IMR-90 (cell line): ENCODE data around the gene EPHX1. TPM values are rescaled to one million over a fixed set of nuclear protein-coding genes. Genes with fewer than 3 reads are reported as not detected.

ENCODE experiments used
- ATAC-seq: fragments of 200-7000 bp; cut with Tn5 transposase; 2 replicates; pipeline ENCODE4 v1.9.1; 2020; ENCODE audit warnings: low read depth, mild to moderate bottlenecking, moderate library complexity
- BruUV-seq: library from RNA; stranded (reverse); fragments of 400-500 nt; replicated peaks from 2 replicates; lab custom pipeline; 2021; lab: Mats Ljungman, UMichigan
- CTCF ChIA-PET: fragments of 300-600 bp; formaldehyde crosslinking; extraction: SDS; loops from one replicate; lab custom pipeline; 2021; ENCODE audit warnings: antibody characterized with exemption; lab: Yijun Ruan, JAX
- POLR2A ChIA-PET: fragments of 300-600 bp; sonication (Branson Sonifier 250); formaldehyde crosslinking; loops from one replicate; lab custom pipeline; 2022; ENCODE audit warnings: antibody characterized with exemption; ENCODE audit not compliant: unreplicated experiment; lab: Charles Lee
- DNase-seq: peaks from one replicate; pipeline ENCODE4 v3.0.0; 2013
- H2AFZ ChIP-seq: replicated peaks from 2 replicates; pipeline ENCODE3; 2013; ENCODE audit warnings: low read length, mild to moderate bottlenecking; ENCODE audit not compliant: poor library complexity
- H2AK5ac ChIP-seq: 2 replicates; pipeline ENCODE4 v1.6.1; 2013; ENCODE audit warnings: low read depth, low read length, inconsistent platforms
- H2AK9ac ChIP-seq: replicated peaks from 2 replicates; pipeline ENCODE3; 2013; ENCODE audit warnings: mild to moderate bottlenecking, low read depth, low read length, moderate library complexity; ENCODE audit not compliant: poor library complexity
- H2BK120ac ChIP-seq: 2 replicates; pipeline ENCODE4 v1.6.1; 2013; ENCODE audit warnings: low read depth, low read length, inconsistent platforms
- H2BK15ac ChIP-seq: 3 replicates; pipeline ENCODE4 v1.6.1; 2013; ENCODE audit warnings: low read depth, low read length, inconsistent platforms
- H2BK20ac ChIP-seq: 2 replicates; pipeline ENCODE4 v1.6.1; 2013; ENCODE audit warnings: low read depth, mild to moderate bottlenecking, inconsistent platforms, low read length, moderate library complexity
- H2BK5ac ChIP-seq: 2 replicates; pipeline ENCODE4 v1.6.1; 2013; ENCODE audit warnings: mild to moderate bottlenecking, low read depth, low read length, inconsistent platforms; ENCODE audit not compliant: poor library complexity, severe bottlenecking
- H3K14ac ChIP-seq: replicated peaks from 2 replicates; pipeline ENCODE4 v1.6.1; 2013; ENCODE audit warnings: low read depth, low read length, inconsistent platforms
- H3K18ac ChIP-seq: 2 replicates; pipeline ENCODE4 v1.6.1; 2013; ENCODE audit warnings: low read depth, low read length, control low read depth
- H3K23ac ChIP-seq: 2 replicates; pipeline ENCODE4 v1.6.1; 2013; ENCODE audit warnings: low read depth, low read length, inconsistent platforms
- H3K27ac ChIP-seq: 2 replicates; pipeline ENCODE4 v1.5.1; 2013; ENCODE audit warnings: mild to moderate bottlenecking, control low read depth, low read length; ENCODE audit not compliant: insufficient read depth
- H3K27me3 ChIP-seq: 2 replicates; pipeline ENCODE4 v1.6.1; 2013; ENCODE audit warnings: low read length; ENCODE audit not compliant: control insufficient read depth, insufficient read depth
- H3K36me3 ChIP-seq: 2 replicates; pipeline ENCODE4 v1.6.1; 2013; ENCODE audit warnings: low read length, mixed read lengths; ENCODE audit not compliant: control insufficient read depth, insufficient read depth
- H3K4ac ChIP-seq: 2 replicates; pipeline ENCODE4 v1.6.1; 2013; ENCODE audit warnings: low read depth, low read length, inconsistent platforms
- H3K4me1 ChIP-seq: 2 replicates; pipeline ENCODE4 v1.6.1; 2013; ENCODE audit warnings: low read length, mixed read lengths; ENCODE audit not compliant: control insufficient read depth, insufficient read depth
- H3K4me2 ChIP-seq: 2 replicates; pipeline ENCODE4 v1.6.1; 2013; ENCODE audit warnings: low read depth, mild to moderate bottlenecking, control low read depth, low read length, moderate library complexity
- H3K4me3 ChIP-seq: 2 replicates; pipeline ENCODE4 v1.5.1; 2013; ENCODE audit warnings: low read depth, mild to moderate bottlenecking, control low read depth, low read length, moderate library complexity; ENCODE audit not compliant: insufficient read depth
- H3K56ac ChIP-seq: 2 replicates; pipeline ENCODE4 v1.6.1; 2013; ENCODE audit warnings: low read length, inconsistent platforms; ENCODE audit not compliant: insufficient read depth; ENCODE audit errors: extremely low read depth
- H3K79me1 ChIP-seq, 2 experiments: 2 replicates each; pipeline ENCODE4 v1.6.1; 2013; ENCODE audit warnings: low read length in 2 of 2, inconsistent platforms in 1 of 2, low read depth in 1 of 2
- H3K9ac ChIP-seq: 2 replicates; pipeline ENCODE4 v1.6.1; 2013; ENCODE audit warnings: low read depth, low read length, control low read depth
- H3K9me1 ChIP-seq: 2 replicates; pipeline ENCODE4 v1.6.1; 2013; ENCODE audit warnings: low read length, inconsistent platforms; ENCODE audit not compliant: insufficient read depth
- H3K9me3 ChIP-seq: 2 replicates; pipeline ENCODE4 v1.6.1; 2013; ENCODE audit warnings: low read length; ENCODE audit not compliant: control insufficient read depth, insufficient read depth
- H4K20me1 ChIP-seq: 2 replicates; pipeline ENCODE4 v1.6.1; 2013; ENCODE audit warnings: low read length, inconsistent platforms; ENCODE audit not compliant: insufficient read depth
- H4K5ac ChIP-seq: 2 replicates; pipeline ENCODE4 v1.6.1; 2013; ENCODE audit warnings: mild to moderate bottlenecking, low read depth, low read length, control low read depth
- H4K8ac ChIP-seq, 2 experiments: 2 replicates each; pipeline ENCODE4 v1.6.1; 2013; ENCODE audit warnings: low read depth in 2 of 2, low read length in 2 of 2, control low read depth in 1 of 2, inconsistent platforms in 1 of 2
- H4K91ac ChIP-seq: 2 replicates; pipeline ENCODE4 v1.6.1; 2013; ENCODE audit warnings: low read depth, low read length, inconsistent platforms; ENCODE audit not compliant: insufficient read depth
- CEBPB ChIP-seq: IDR thresholded peaks from 2 replicates; pipeline ENCODE4 v1.6.1; 2012; ENCODE audit warnings: low read depth, low read length, improper control_type of control experiment
- CTCF ChIP-seq: conservative IDR thresholded peaks from 2 replicates; pipeline ENCODE4 v1.5.1; 2012; ENCODE audit warnings: mild to moderate bottlenecking, low read depth, low read length, improper control_type of control experiment
- ELK1 ChIP-seq: fragments of 150-350 bp; IDR thresholded peaks from 2 replicates; pipeline ENCODE4 v1.6.1; 2016; ENCODE audit warnings: low read depth, mild to moderate bottlenecking, low read length, moderate library complexity, borderline replicate concordance
- FOS ChIP-seq: fragments of 150-350 bp; IDR thresholded peaks from 2 replicates; pipeline ENCODE4 v1.6.1; 2016; ENCODE audit warnings: low read depth, low read length
- MAFK ChIP-seq: IDR thresholded peaks from 2 replicates; pipeline ENCODE4 v1.6.1; 2012; ENCODE audit warnings: low read depth, low read length, improper control_type of control experiment
- MAZ ChIP-seq: IDR thresholded peaks from 2 replicates; pipeline ENCODE4 v1.6.1; 2012; ENCODE audit warnings: low read depth, mild to moderate bottlenecking, low read length, improper control_type of control experiment, moderate library complexity, borderline replicate concordance
- MXI1 ChIP-seq: IDR thresholded peaks from 2 replicates; pipeline ENCODE4 v1.6.1; 2012; ENCODE audit warnings: low read depth, mild to moderate bottlenecking, low read length, moderate library complexity, borderline replicate concordance
- NFE2L2 ChIP-seq: fragments of 150-350 bp; IDR thresholded peaks from 2 replicates; pipeline ENCODE4 v1.6.1; 2016; ENCODE audit warnings: low read depth, mild to moderate bottlenecking, low read length
- POLR2A ChIP-seq: IDR thresholded peaks from 2 replicates; pipeline ENCODE4 v1.6.1; 2012; ENCODE audit warnings: mild to moderate bottlenecking, low read depth, low read length
- RAD21 ChIP-seq: IDR thresholded peaks from 2 replicates; pipeline ENCODE4 v1.6.1; 2012; ENCODE audit warnings: low read length, improper control_type of control experiment
- RCOR1 ChIP-seq: IDR thresholded peaks from 2 replicates; pipeline ENCODE4 v1.6.1; 2012; ENCODE audit warnings: mild to moderate bottlenecking, low read length, improper control_type of control experiment; ENCODE audit not compliant: insufficient replicate concordance
- RFX5 ChIP-seq: IDR thresholded peaks from 2 replicates; pipeline ENCODE4 v1.8.0; 2012; ENCODE audit warnings: low read depth, mild to moderate bottlenecking, low read length, moderate library complexity
- USF2 ChIP-seq: fragments of 150-350 bp; IDR thresholded peaks from 2 replicates; pipeline ENCODE4 v1.6.1; 2017; ENCODE audit warnings: mild to moderate bottlenecking, antibody characterized with exemption, low read length, low read depth
- WGBS, 2 experiments: methylation state at CpG; one replicate each; pipeline versions ENCODE4 v1.1.5 to v1.1.7; 2013; ENCODE audit warnings: missing lambda C conversion rate in 2 of 2; ENCODE audit not compliant: insufficient read length in 1 of 2; ENCODE audit errors: extremely low coverage in 2 of 2; 5-methylcytosine and 5-hydroxymethylcytosine counted together
- dilution Hi-C: fragments of 300-500 bp; cut with HindIII; formaldehyde crosslinking; loops from one replicate; pipeline ENCODE4 v1.14.3; 2018; ENCODE audit warnings: low sequenced_read_pairs; ENCODE audit not compliant: unreplicated experiment
- in situ Hi-C: fragments of 300-500 bp; cut with MboI; formaldehyde crosslinking; loops from 3 replicates; pipeline ENCODE4 v1.14.3; 2019; ENCODE audit warnings: low sequenced_read_pairs, inconsistent platforms, mixed read lengths
- intact Hi-C: fragments of 100-400 bp; cut with micrococcal nuclease; formaldehyde crosslinking; loops from 2 replicates; pipeline ENCODE4 v1.10.0; 2022
- polyA plus RNA-seq, 3 experiments: library from polyadenylated mRNA; depleted of rRNA; stranded (reverse); fragments of >200 nt; gene quantifications; 2 replicates each; pipeline ENCODE4 v1.2.3, GENCODE V29; 2012; ENCODE audit warnings: low replicate concordance in 1 of 3
- total RNA-seq: library from RNA; depleted of rRNA; stranded (reverse); fragments of >200 nt; gene quantifications from 2 replicates; pipeline ENCODE4 v1.2.3, GENCODE V29; 2012

EPHX1 gene
- total and polyA plus RNA-seq, 2 of the 4 experiments (the other 2 are of a cell fraction) = 20.3 to 46.3 TPM

GRCh38 chr1:225842788-225843425 is 33.0 kb downstream of the EPHX1 start:
- in situ Hi-C loops (loop anchor here (10.0 kb wide), 1 partner anchor 368 kb away; no protein-coding TSS in a partner anchor), intact Hi-C loops (loop anchor here (10.0 kb wide), 1 partner anchor 132 kb away; no protein-coding TSS in a partner anchor), dilution Hi-C loops (no loop called here)
- Histone ChIP-seq H2BK120ac (no peak overlapping the region), H2AFZ (peak overlapping the region; percentile 17), H3K9me1 (no peaks in the 10 kb centered on the region), H3K36me3 (peaks cover 45% of the 10 kb centered on the region), H4K5ac (no peak overlapping the region), H4K8ac (0 out of 4 replicates have a peak overlapping the region, but pooled peaks of 1 of the 2 experiments have one; percentile 5), H4K91ac (no peak overlapping the region), H2AK9ac (no peak overlapping the region), H2BK20ac (no peak overlapping the region), H2BK5ac (no peak overlapping the region), H3K9ac (no peak overlapping the region), H2BK15ac (no peak overlapping the region), H3K4ac (no peak overlapping the region), H3K4me1 (no peaks in the 10 kb centered on the region; the same call in 1 of the 2 replicates), H4K20me1 (no peaks in the 10 kb centered on the region), H3K79me1 (no peaks in the 10 kb centered on the region), H3K4me3 (no peak overlapping the region), H3K23ac (no peak overlapping the region), H3K18ac (no peak overlapping the region), H3K27ac (no peak overlapping the region), H3K14ac (no peak overlapping the region), H3K9me3 (no peaks in the 10 kb centered on the region), H3K4me2 (no peak overlapping the region), H2AK5ac (no peak overlapping the region), H3K27me3 (no peaks in the 10 kb centered on the region), H3K56ac (no peak overlapping the region)
- 98% methylated on average over 6 of the region's 6 CpGs; no CpG with 5 or more reads in 1 of the 2 experiments for WGBS, 2 experiments
- ATAC-seq (no peak), DNase-seq (no peak)
- CTCF ChIA-PET = no interaction called here
- no peak for TF ChIP-seq NFE2L2
- no peak for TF ChIP-seq USF2
- no peak for TF ChIP-seq RAD21
- no peak for TF ChIP-seq MAFK
- TF ChIP-seq CTCF = no peak
- TF ChIP-seq CEBPB = no peak
- TF ChIP-seq RFX5 = no peak
- no peak for TF ChIP-seq RCOR1
- TF ChIP-seq ELK1 = no peak
- TF ChIP-seq FOS = no peak
- TF ChIP-seq POLR2A = no peak
- TF ChIP-seq MXI1 = no peak
- TF ChIP-seq MAZ = no peak
- POLR2A ChIA-PET = no interaction called here
- BruUV-seq = no TSS peak
